MM.1S (cell line): Measurements from ENCODE around the gene ZBTB47.

ENCODE experiments used
- DNase-seq: peaks from one replicate; pipeline ENCODE4 v3.0.0-alpha.2; 2015
- H2AFZ ChIP-seq: fragments of 300-600 bp; sonication (generic); 2 replicates; pipeline ENCODE4 v1.6.0; 2016; ENCODE audit warnings: antibody characterized with exemption, low read length
- H3F3A ChIP-seq: fragments of 300-600 bp; sonication (generic); 2 replicates; pipeline ENCODE4 v1.6.1; 2016; ENCODE audit warnings: mild to moderate bottlenecking, antibody characterized with exemption, low read length, moderate library complexity, mixed read lengths; ENCODE audit not compliant: insufficient read depth
- H3K27ac ChIP-seq: fragments of 300-600 bp; sonication (generic); 2 replicates; pipeline ENCODE4 v1.5.1; 2016; ENCODE audit warnings: mild to moderate bottlenecking, low read length
- H3K27me3 ChIP-seq: fragments of 300-600 bp; sonication (generic); replicated peaks from 2 replicates; pipeline ENCODE4 v1.6.0; 2016; ENCODE audit warnings: low read length; ENCODE audit not compliant: insufficient read depth
- H3K36me3 ChIP-seq: fragments of 300-600 bp; sonication (generic); replicated peaks from 2 replicates; pipeline ENCODE4 v1.6.1; 2016; ENCODE audit warnings: mild to moderate bottlenecking, low read length, mixed read lengths; ENCODE audit not compliant: insufficient read depth
- H3K4me1 ChIP-seq: fragments of 300-600 bp; sonication (generic); 2 replicates; pipeline ENCODE4 v1.6.1; 2016; ENCODE audit warnings: low read length, mixed read lengths
- H3K4me2 ChIP-seq: fragments of 300-600 bp; sonication (generic); 2 replicates; pipeline ENCODE4 v1.6.0; 2016; ENCODE audit warnings: low read depth, low read length
- H3K4me3 ChIP-seq: fragments of 300-600 bp; sonication (generic); 2 replicates; pipeline ENCODE4 v1.5.1; 2016; ENCODE audit warnings: low read length, mixed read lengths
- H3K79me2 ChIP-seq: fragments of 300-600 bp; sonication (generic); 2 replicates; pipeline ENCODE4 v1.6.1; 2016; ENCODE audit warnings: mixed run types, low read length, mixed read lengths
- H3K9ac ChIP-seq: fragments of 300-600 bp; sonication (generic); 2 replicates; pipeline ENCODE4 v1.6.1; 2016; ENCODE audit warnings: low read length, mixed read lengths
- H3K9me2 ChIP-seq: fragments of 300-600 bp; sonication (generic); replicated peaks from 2 replicates; pipeline ENCODE4 v1.6.1; 2016; ENCODE audit warnings: mild to moderate bottlenecking, low read length, mixed read lengths; ENCODE audit not compliant: insufficient read depth
- H3K9me3 ChIP-seq: fragments of 300-600 bp; sonication (generic); replicated peaks from 2 replicates; pipeline ENCODE4 v1.6.1; 2016; ENCODE audit warnings: mild to moderate bottlenecking, low read length, mixed read lengths; ENCODE audit not compliant: insufficient read depth
- H4K20me1 ChIP-seq: fragments of 300-600 bp; sonication (generic); 2 replicates; pipeline ENCODE4 v1.6.1; 2016; ENCODE audit warnings: mild to moderate bottlenecking, low read length, moderate library complexity, mixed read lengths; ENCODE audit not compliant: insufficient read depth
- CTCF ChIP-seq: fragments of 300-600 bp; sonication (generic); IDR thresholded peaks from 2 replicates; pipeline ENCODE4 v1.5.1; 2016; ENCODE audit warnings: antibody characterized with exemption, low read length, mixed read lengths
- EZH2 ChIP-seq: fragments of 300-600 bp; sonication (generic); optimal IDR thresholded peaks from 2 replicates; pipeline ENCODE3; 2017; ENCODE audit warnings: low read depth, mild to moderate bottlenecking, antibody characterized with exemption, low read length, mixed read lengths
- EZH2phosphoT487 ChIP-seq: fragments of 300-600 bp; sonication (generic); IDR thresholded peaks from 2 replicates; pipeline ENCODE4 v1.6.1; 2018; ENCODE audit warnings: antibody characterized with exemption, low read length

ZBTB47 gene

GRCh38 chr3:42674146-42674545 lies 20.6 kb downstream of the ZBTB47 start:
- H3K4me1 ChIP-seq: no peaks in the 10 kb centered on the region
- no peak overlapping the region for H2AFZ ChIP-seq
- no peak for DNase-seq

DNA sequence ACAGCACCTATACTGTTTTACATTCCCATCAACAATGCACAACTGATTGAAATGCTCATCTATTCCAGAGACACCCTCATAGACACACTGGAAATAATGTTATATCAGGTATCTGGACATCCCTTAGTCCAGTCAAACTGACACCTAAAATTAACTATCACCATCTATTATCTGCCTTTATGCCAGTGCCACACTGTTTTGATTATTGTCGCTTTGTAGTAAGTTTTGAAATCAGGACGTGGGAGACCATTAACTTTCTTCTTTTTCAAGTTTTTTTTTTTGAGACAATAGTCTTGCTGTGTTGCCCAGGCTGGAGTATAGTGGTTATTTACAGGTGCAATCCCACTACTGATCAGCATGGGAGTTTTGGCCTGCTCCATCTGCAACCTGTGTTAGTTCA lies 22.4 kb downstream of the ZBTB47 start:
- Histone ChIP-seq H3K4me3 (no peak overlapping the region), H3K36me3 (no peaks in the 10 kb centered on the region), H3K9me2 (no peaks in the 10 kb centered on the region), H2AFZ (no peak overlapping the region), H3K79me2 (no peaks in the 10 kb centered on the region), H3K9ac (no peak overlapping the region), H3K27ac (no peak overlapping the region), H3K27me3 (no peaks in the 10 kb centered on the region), H3K9me3 (no peaks in the 10 kb centered on the region), H3F3A (no peaks in the 10 kb centered on the region), H4K20me1 (no peaks in the 10 kb centered on the region), H3K4me2 (no peak overlapping the region), H3K4me1 (no peaks in the 10 kb centered on the region)
- no peak for TF ChIP-seq EZH2phosphoT487
- TF ChIP-seq EZH2: no peak
- no peak for TF ChIP-seq CTCF
- DNase-seq: no peak

More at GRCh38 chr3:42674146-42674545, 20.6 kb downstream of the ZBTB47 start:
- H4K20me1 ChIP-seq: no peaks in the 10 kb centered on the region
- no peaks in the 10 kb centered on the region for H3K9me2 ChIP-seq
- H3K79me2 ChIP-seq: no peaks in the 10 kb centered on the region
- TF ChIP-seq CTCF (no peak), EZH2 (no peak), EZH2phosphoT487 (no peak)
- H3K27me3 ChIP-seq: no peaks in the 10 kb centered on the region
- no peak overlapping the region for H3K4me2 ChIP-seq
- no peak overlapping the region for H3K27ac ChIP-seq
- no peaks in the 10 kb centered on the region for H3K36me3 ChIP-seq
- H3K9ac ChIP-seq: no peak overlapping the region
- no peaks in the 10 kb centered on the region for H3K9me3 ChIP-seq
- no peaks in the 10 kb centered on the region for H3F3A ChIP-seq
- no peak overlapping the region for H3K4me3 ChIP-seq

DNA sequence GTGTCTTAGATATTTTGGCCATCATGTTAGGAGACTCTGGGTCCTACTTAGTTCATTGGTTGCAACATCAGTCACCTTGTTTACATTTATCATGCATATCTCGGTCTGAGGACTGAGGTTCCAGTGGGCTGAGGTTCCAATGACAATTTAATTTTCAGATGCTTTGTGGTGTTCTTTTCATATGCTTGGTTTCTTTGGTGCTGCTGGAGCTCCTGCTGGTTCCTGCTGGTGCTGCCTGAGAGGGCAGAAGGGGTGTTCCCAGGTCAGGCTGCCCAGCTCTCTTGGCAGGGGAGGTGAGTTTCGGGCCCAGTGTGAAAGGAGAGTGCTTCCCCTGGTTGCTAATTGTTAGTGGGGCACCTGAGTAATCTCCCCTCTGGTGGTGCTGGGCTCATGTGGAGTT lies 24.9 kb downstream of the ZBTB47 start:
- no peak overlapping the region for H3K27ac ChIP-seq
- no peaks in the 10 kb centered on the region for H3K9me2 ChIP-seq
- DNase-seq: no peak
- no peak overlapping the region for H3K4me2 ChIP-seq
- no peaks in the 10 kb centered on the region for H3K4me1 ChIP-seq
- no peak overlapping the region for H3K9ac ChIP-seq
- no peaks in the 10 kb centered on the region for H3F3A ChIP-seq
- H4K20me1 ChIP-seq: no peaks in the 10 kb centered on the region
- H2AFZ ChIP-seq: no peak overlapping the region
- H3K9me3 ChIP-seq: no peaks in the 10 kb centered on the region
- no peaks in the 10 kb centered on the region for H3K36me3 ChIP-seq
- H3K79me2 ChIP-seq: no peaks in the 10 kb centered on the region
- no peak overlapping the region for H3K4me3 ChIP-seq
- no peaks in the 10 kb centered on the region for H3K27me3 ChIP-seq
- TF ChIP-seq CTCF (no peak), EZH2 (no peak), EZH2phosphoT487 (no peak)
